ENCODE measurements around the gene MTO1. TPM values are rescaled to one million over a fixed set of nuclear protein-coding genes. Genes with fewer than 3 reads are reported as not detected.

Gene MTO1
- polyA plus RNA-seq, 3 donors = 8.0 to 22.8 (median 14.4) TPM

DNA sequence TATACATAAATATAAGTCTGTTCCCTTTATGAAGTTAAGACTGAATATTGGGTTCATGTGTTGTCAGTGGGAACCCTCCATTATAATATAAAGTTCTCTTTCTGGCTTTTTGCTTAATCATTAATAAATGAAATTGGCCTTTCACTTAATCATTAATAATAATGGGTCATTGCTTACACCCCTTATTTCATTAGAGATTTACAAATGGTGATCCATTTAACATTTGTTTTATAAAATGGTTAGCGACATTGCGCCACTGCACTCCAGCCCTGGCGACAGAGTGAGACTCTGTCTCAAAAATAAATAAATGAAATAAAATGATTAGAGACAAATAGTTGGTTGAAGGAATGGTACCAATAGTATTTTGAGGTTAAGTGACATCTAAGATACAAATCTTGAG is 48.4 kb upstream of the MTO1 start:
- Histone ChIP-seq H3K27me3 (ENCODE audit: control insufficient read depth in 2 of 2, insufficient read depth in 2 of 2, low read length in 2 of 2) (no peaks in the 10 kb centered on the region), H3K4me1 (ENCODE audit: control insufficient read depth in 1 of 2, insufficient read depth in 2 of 2, low read length in 2 of 2) (no peaks in the 10 kb centered on the region), H2AFZ (ENCODE audit: insufficient read depth, low read depth, low read length, poor library complexity, severe bottlenecking) (no peak overlapping the region), H4K20me1 (ENCODE audit: insufficient read depth, low read length) (no peaks in the 10 kb centered on the region), H3K9me3 (replicated peaks in 1 of 2; ENCODE audit: control insufficient read depth in 1 of 2, insufficient read depth in 1 of 2, low read length in 2 of 2) (no peaks in the 10 kb centered on the region), H3K9ac (ENCODE audit: insufficient read depth, low read length, poor library complexity, severe bottlenecking) (no peak overlapping the region), H3K4me3 (replicated peaks in 1 of 3; ENCODE audit: low read depth in 2 of 3, low read length in 3 of 3) (no peak overlapping the region), H3K36me3 (replicated peaks in 1 of 2; ENCODE audit: control insufficient read depth in 1 of 2, insufficient read depth in 2 of 2, low read length in 2 of 2) (peaks cover 17 to 50% of the 10 kb centered on the region in 2 donors), H3K79me2 (ENCODE audit: insufficient read depth, low read length) (no peaks in the 10 kb centered on the region), H3K27ac (ENCODE audit: low read depth in 1 of 2, low read length in 2 of 2) (no peak overlapping the region), H3K4me2 (replicated peaks; ENCODE audit: extremely low read depth, low read length, poor library complexity, severe bottlenecking) (no peak overlapping the region)
- Mint-ChIP-seq H3K9me3 (no peaks in the 10 kb centered on the region), H3K4me3 (no peak overlapping the region), H3K4me1 (no peaks in the 10 kb centered on the region), H3K36me3 (peaks cover 43 to 47% of the 10 kb centered on the region in 2 donors), H3K27me3 (ENCODE audit: low read depth in 3 of 3) (peaks cover 0 to 1% (median 0%) of the 10 kb centered on the region in 3 donors), H3K27ac (no peak overlapping the region)
- no CpG with 5 or more reads among the region's 3 CpGs for WGBS (ENCODE audit: insufficient coverage)
- TF ChIP-seq, protein P1, sequence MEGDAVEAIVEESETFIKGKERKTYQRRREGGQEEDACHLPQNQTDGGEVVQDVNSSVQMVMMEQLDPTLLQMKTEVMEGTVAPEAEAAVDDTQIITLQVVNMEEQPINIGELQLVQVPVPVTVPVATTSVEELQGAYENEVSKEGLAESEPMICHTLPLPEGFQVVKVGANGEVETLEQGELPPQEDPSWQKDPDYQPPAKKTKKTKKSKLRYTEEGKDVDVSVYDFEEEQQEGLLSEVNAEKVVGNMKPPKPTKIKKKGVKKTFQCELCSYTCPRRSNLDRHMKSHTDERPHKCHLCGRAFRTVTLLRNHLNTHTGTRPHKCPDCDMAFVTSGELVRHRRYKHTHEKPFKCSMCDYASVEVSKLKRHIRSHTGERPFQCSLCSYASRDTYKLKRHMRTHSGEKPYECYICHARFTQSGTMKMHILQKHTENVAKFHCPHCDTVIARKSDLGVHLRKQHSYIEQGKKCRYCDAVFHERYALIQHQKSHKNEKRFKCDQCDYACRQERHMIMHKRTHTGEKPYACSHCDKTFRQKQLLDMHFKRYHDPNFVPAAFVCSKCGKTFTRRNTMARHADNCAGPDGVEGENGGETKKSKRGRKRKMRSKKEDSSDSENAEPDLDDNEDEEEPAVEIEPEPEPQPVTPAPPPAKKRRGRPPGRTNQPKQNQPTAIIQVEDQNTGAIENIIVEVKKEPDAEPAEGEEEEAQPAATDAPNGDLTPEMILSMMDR (IDR thresholded peaks at IDR 0.05) = no peak
- intact Hi-C loops (cut with micrococcal nuclease) = no loop called here
- no peak for DNase-seq

DNA sequence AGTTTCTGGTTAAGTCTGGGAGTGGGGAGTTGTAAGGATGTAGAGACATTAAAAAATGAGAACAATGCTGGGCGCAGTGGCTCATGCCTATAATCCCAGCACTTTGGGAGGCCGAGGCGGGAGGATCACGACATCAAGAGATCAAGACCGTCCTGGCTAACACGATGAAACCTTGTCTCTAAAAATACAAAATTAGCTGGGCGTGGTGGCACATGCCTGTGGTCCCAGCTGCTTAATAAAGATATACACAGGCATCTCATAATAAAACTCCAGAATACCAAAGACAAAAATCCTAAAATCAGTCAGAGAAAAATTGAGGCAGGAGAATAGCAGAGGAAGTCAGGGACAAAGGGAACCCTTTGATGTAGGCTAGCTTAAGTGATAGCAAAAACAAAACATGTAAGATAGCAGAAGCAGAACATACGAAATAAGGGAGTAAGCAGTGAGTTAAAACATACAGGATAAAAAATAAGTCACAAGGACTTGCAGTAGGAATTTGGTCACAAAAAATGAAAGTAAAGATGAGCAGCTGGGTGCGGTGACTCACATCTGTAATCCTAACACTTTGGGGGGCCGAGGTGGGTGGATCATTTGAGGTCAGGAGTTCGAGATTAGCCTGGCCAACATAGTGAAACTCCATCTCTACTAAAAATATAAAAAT is 43.3 kb upstream of the MTO1 start:
- Mint-ChIP-seq H3K9me3 (peaks cover 0 to under 1% (median 0%) of the 10 kb centered on the region in 7 donors), H3K27me3 (ENCODE audit: low read depth in 3 of 3) (no peaks in the 10 kb centered on the region), H3K36me3 (peaks cover 70 to 71% of the 10 kb centered on the region in 2 donors), H3K4me1 (peaks cover 14% of the 10 kb centered on the region), H3K27ac (peak overlapping the region in 3 of 7 donors; percentile 38 to 80 (median 48)), H3K4me3 (no peak overlapping the region)
- Histone ChIP-seq H3K4me2 (replicated peaks; ENCODE audit: extremely low read depth, low read length, poor library complexity, severe bottlenecking) (no peak overlapping the region), H3K4me3 (replicated peaks in 1 of 3; ENCODE audit: low read depth in 2 of 3, low read length in 3 of 3) (no peak overlapping the region), H3K27ac (ENCODE audit: low read depth in 1 of 2, low read length in 2 of 2) (no peak overlapping the region), H3K36me3 (replicated peaks in 1 of 2; ENCODE audit: control insufficient read depth in 1 of 2, insufficient read depth in 2 of 2, low read length in 2 of 2) (peaks cover 34 to 90% of the 10 kb centered on the region in 2 donors), H2AFZ (ENCODE audit: insufficient read depth, low read depth, low read length, poor library complexity, severe bottlenecking) (no peak overlapping the region), H3K27me3 (ENCODE audit: control insufficient read depth in 2 of 2, insufficient read depth in 2 of 2, low read length in 2 of 2) (no peaks in the 10 kb centered on the region), H3K79me2 (ENCODE audit: insufficient read depth, low read length) (peaks cover 6% of the 10 kb centered on the region), H4K20me1 (ENCODE audit: insufficient read depth, low read length) (peaks cover 20% of the 10 kb centered on the region), H3K9ac (ENCODE audit: insufficient read depth, low read length, poor library complexity, severe bottlenecking) (no peak overlapping the region), H3K4me1 (ENCODE audit: control insufficient read depth in 1 of 2, insufficient read depth in 2 of 2, low read length in 2 of 2) (peaks cover 12 to 19% of the 10 kb centered on the region in 2 donors), H3K9me3 (replicated peaks in 1 of 2; ENCODE audit: control insufficient read depth in 1 of 2, insufficient read depth in 1 of 2, low read length in 2 of 2) (no peaks in the 10 kb centered on the region)
- intact Hi-C loops (cut with micrococcal nuclease) = no loop called here
- TF ChIP-seq, protein P1 (IDR thresholded peaks at IDR 0.05) = no peak
- DNase-seq = no peak
- 98% methylated on average over 6 of the region's 11 CpGs for WGBS (ENCODE audit: insufficient coverage)
